ENCODE data around the gene RAB3B.

Gene RAB3B

GRCh38 chr1:51958824-51959223 is 31.7 kb downstream of the RAB3B start:
- H3K27me3 ChIP-seq (ENCODE audit: insufficient read depth, low read length) = no peaks in the 10 kb centered on the region
- no peak overlapping the region for H3K9ac ChIP-seq (ENCODE audit: low read length)
- H3K27ac ChIP-seq (ENCODE audit: low read depth, low read length, poor library complexity, severe bottlenecking) = no peak overlapping the region
- peaks cover 38% of the 10 kb centered on the region for H3K4me1 ChIP-seq (ENCODE audit: insufficient read depth, low read length, severe bottlenecking)
- H3K9me2 ChIP-seq (ENCODE audit: low read depth, low read length) = no peaks in the 10 kb centered on the region
- H3K4me3 ChIP-seq (ENCODE audit: low read depth, low read length, poor library complexity, severe bottlenecking) = no peak overlapping the region
- no peaks in the 10 kb centered on the region for H3F3A ChIP-seq (ENCODE audit: insufficient read depth, low read length)
- no peak overlapping the region for H2AFZ ChIP-seq (ENCODE audit: low read length)
- H3K9me3 ChIP-seq (ENCODE audit: low read length) = no peaks in the 10 kb centered on the region
- H3K36me3 ChIP-seq (ENCODE audit: insufficient read depth, low read length) = no peaks in the 10 kb centered on the region
- no peak for TF ChIP-seq EZH2 (IDR thresholded peaks at IDR 0.05; ENCODE audit: borderline replicate concordance, low read length)
- TF ChIP-seq, protein P1, sequence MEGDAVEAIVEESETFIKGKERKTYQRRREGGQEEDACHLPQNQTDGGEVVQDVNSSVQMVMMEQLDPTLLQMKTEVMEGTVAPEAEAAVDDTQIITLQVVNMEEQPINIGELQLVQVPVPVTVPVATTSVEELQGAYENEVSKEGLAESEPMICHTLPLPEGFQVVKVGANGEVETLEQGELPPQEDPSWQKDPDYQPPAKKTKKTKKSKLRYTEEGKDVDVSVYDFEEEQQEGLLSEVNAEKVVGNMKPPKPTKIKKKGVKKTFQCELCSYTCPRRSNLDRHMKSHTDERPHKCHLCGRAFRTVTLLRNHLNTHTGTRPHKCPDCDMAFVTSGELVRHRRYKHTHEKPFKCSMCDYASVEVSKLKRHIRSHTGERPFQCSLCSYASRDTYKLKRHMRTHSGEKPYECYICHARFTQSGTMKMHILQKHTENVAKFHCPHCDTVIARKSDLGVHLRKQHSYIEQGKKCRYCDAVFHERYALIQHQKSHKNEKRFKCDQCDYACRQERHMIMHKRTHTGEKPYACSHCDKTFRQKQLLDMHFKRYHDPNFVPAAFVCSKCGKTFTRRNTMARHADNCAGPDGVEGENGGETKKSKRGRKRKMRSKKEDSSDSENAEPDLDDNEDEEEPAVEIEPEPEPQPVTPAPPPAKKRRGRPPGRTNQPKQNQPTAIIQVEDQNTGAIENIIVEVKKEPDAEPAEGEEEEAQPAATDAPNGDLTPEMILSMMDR (IDR thresholded peaks at IDR 0.05; ENCODE audit: low read length) = no peak
- H4K20me1 ChIP-seq (ENCODE audit: insufficient read depth, low read length) = no peaks in the 10 kb centered on the region
- H3K79me2 ChIP-seq (ENCODE audit: insufficient read depth, low read length) = no peaks in the 10 kb centered on the region
- no peak overlapping the region for H3K4me2 ChIP-seq (ENCODE audit: low read length)

GRCh38 chr1:51957618-51958017 is 32.9 kb downstream of the RAB3B start:
- H3K4me1 ChIP-seq (ENCODE audit: insufficient read depth, low read length, severe bottlenecking) = peaks cover 26% of the 10 kb centered on the region
- no peaks in the 10 kb centered on the region for H3K9me3 ChIP-seq (ENCODE audit: low read length)
- H3K4me2 ChIP-seq (ENCODE audit: low read length) = no peak overlapping the region
- H3K36me3 ChIP-seq (ENCODE audit: insufficient read depth, low read length) = no peaks in the 10 kb centered on the region
- no peak overlapping the region for H2AFZ ChIP-seq (ENCODE audit: low read length)
- no peaks in the 10 kb centered on the region for H4K20me1 ChIP-seq (ENCODE audit: insufficient read depth, low read length)
- no peak overlapping the region for H3K27ac ChIP-seq (ENCODE audit: low read depth, low read length, poor library complexity, severe bottlenecking)
- no peak overlapping the region for H3K4me3 ChIP-seq (ENCODE audit: low read depth, low read length, poor library complexity, severe bottlenecking)
- no peaks in the 10 kb centered on the region for H3K9me2 ChIP-seq (ENCODE audit: low read depth, low read length)
- no peaks in the 10 kb centered on the region for H3K27me3 ChIP-seq (ENCODE audit: insufficient read depth, low read length)
- H3F3A ChIP-seq (ENCODE audit: insufficient read depth, low read length) = no peaks in the 10 kb centered on the region
- TF ChIP-seq, protein P1 (IDR thresholded peaks at IDR 0.05; ENCODE audit: low read length) = no peak
- TF ChIP-seq EZH2 (IDR thresholded peaks at IDR 0.05; ENCODE audit: borderline replicate concordance, low read length) = no peak
- H3K9ac ChIP-seq (ENCODE audit: low read length) = no peak overlapping the region
- H3K79me2 ChIP-seq (ENCODE audit: insufficient read depth, low read length) = no peaks in the 10 kb centered on the region

DNA sequence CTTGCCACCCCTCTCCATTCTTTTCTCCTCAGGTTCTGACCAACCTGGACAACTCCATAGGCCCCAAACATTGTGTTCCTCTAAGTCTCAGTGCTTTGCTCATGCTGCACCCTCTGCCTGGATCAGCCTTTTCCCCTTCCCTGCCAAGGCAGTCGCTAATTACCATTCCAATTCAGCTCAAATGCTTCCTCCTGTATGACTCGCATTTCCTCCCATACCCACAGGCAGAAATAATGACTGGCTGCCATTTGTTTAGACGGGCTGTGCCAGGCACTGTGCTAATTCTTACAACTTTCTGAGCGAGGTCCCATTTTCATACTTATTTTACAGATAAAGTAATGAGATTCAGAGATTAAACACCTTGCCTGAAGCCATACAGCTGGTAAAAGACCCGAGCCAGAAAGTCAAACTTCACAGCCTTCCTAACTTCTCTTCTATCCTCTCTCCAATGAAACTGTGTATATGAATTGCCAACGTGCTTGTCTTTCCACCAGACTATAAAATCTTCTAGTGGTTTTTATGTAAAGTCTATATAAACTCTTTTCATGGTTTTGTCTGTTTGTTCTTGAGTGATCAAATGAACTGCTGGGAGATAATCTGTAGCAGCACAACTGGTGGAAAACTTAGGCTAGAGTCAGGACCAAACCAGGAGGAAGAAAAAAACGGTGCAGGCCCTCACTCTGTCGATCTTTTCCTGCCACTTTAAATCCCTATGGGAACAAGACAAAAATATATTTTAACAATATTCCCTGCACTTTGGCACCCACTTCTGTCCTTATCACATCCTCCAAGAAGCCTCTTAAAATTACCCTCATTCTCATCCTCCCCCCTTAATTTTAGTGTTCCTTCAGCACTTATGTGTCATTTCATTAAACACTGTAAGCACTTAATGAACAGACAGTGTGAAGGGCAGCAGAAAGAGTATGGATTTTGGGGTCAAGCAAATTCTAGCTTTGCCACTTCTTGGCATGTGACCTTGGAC is 33.7 kb downstream of the RAB3B start:
- no peak overlapping the region for H3K4me3 ChIP-seq (ENCODE audit: low read depth, low read length, poor library complexity, severe bottlenecking)
- H3K79me2 ChIP-seq (ENCODE audit: insufficient read depth, low read length) = no peaks in the 10 kb centered on the region

More for the DNA sequence above, 33.7 kb downstream of the RAB3B start:
- H2AFZ ChIP-seq (ENCODE audit: low read length) = no peak overlapping the region
- H3K9me3 ChIP-seq (ENCODE audit: low read length) = no peaks in the 10 kb centered on the region
- H3F3A ChIP-seq (ENCODE audit: insufficient read depth, low read length) = no peaks in the 10 kb centered on the region
- H4K20me1 ChIP-seq (ENCODE audit: insufficient read depth, low read length) = no peaks in the 10 kb centered on the region
- H3K27me3 ChIP-seq (ENCODE audit: insufficient read depth, low read length) = no peaks in the 10 kb centered on the region
- no peak overlapping the region for H3K27ac ChIP-seq (ENCODE audit: low read depth, low read length, poor library complexity, severe bottlenecking)
- peaks cover 22% of the 10 kb centered on the region for H3K4me1 ChIP-seq (ENCODE audit: insufficient read depth, low read length, severe bottlenecking)
- no peak overlapping the region for H3K4me2 ChIP-seq (ENCODE audit: low read length)
- no peak overlapping the region for H3K9ac ChIP-seq (ENCODE audit: low read length)
- no peaks in the 10 kb centered on the region for H3K9me2 ChIP-seq (ENCODE audit: low read depth, low read length)
- TF ChIP-seq EZH2 (IDR thresholded peaks at IDR 0.05; ENCODE audit: borderline replicate concordance, low read length) = no peak
- TF ChIP-seq, protein P1 (IDR thresholded peaks at IDR 0.05; ENCODE audit: low read length) = no peak
- no peaks in the 10 kb centered on the region for H3K36me3 ChIP-seq (ENCODE audit: insufficient read depth, low read length)
